ENCODE data around the gene SLC24A4. TPM values are rescaled to one million over a fixed set of nuclear protein-coding genes. Genes with fewer than 3 reads are reported as not detected.

SLC24A4 gene
- total and polyA plus RNA-seq, 2 of the 4 experiments (the other 2 are of a cell fraction): not detected

- no TSS peak for BruUV-seq (replicated peaks)
- Histone ChIP-seq H2BK15ac (ENCODE audit: low read depth, low read length) (no peak overlapping the region), H3K27me3 (ENCODE audit: control insufficient read depth, insufficient read depth, low read length) (peaks cover 33% of the 10 kb centered on the region), H3K4me3 (ENCODE audit: insufficient read depth, low read depth, low read length) (no peak overlapping the region), H2BK20ac (ENCODE audit: low read depth, low read length) (no peak overlapping the region), H3K9me1 (ENCODE audit: insufficient read depth, low read length) (no peaks in the 10 kb centered on the region), H4K91ac (ENCODE audit: insufficient read depth, low read depth, low read length) (no peak overlapping the region), H3K9me3 (ENCODE audit: control insufficient read depth, insufficient read depth, low read length) (no peaks in the 10 kb centered on the region), H4K20me1 (ENCODE audit: insufficient read depth, low read length) (no peaks in the 10 kb centered on the region), H3K56ac (ENCODE audit: extremely low read depth, insufficient read depth, low read length) (no peak overlapping the region), H3K18ac (ENCODE audit: low read depth, low read length) (no peak overlapping the region), H3K79me1 (ENCODE audit: low read depth in 1 of 2, low read length in 2 of 2) (no peaks in the 10 kb centered on the region), H2AK9ac (replicated peaks; ENCODE audit: low read depth, low read length, poor library complexity) (no peak overlapping the region), H2BK5ac (ENCODE audit: low read depth, low read length, poor library complexity, severe bottlenecking) (no peak overlapping the region), H3K4me1 (ENCODE audit: control insufficient read depth, insufficient read depth, low read length) (no peaks in the 10 kb centered on the region), H2AFZ (replicated peaks; ENCODE audit: low read length, poor library complexity) (no peak overlapping the region), H3K27ac (ENCODE audit: insufficient read depth, low read length) (no peak overlapping the region), H4K5ac (ENCODE audit: low read depth, low read length) (no peak overlapping the region), H3K9ac (ENCODE audit: low read depth, low read length) (no peak overlapping the region), H3K4ac (ENCODE audit: low read depth, low read length) (no peak overlapping the region), H2AK5ac (ENCODE audit: low read depth, low read length) (no peak overlapping the region), H4K8ac (ENCODE audit: low read depth in 2 of 2, low read length in 2 of 2) (no peak overlapping the region), H3K23ac (ENCODE audit: low read depth, low read length) (no peak overlapping the region), H2BK120ac (ENCODE audit: low read depth, low read length) (no peak overlapping the region), H3K36me3 (ENCODE audit: control insufficient read depth, insufficient read depth, low read length) (no peaks in the 10 kb centered on the region), H3K4me2 (ENCODE audit: low read depth, low read length) (no peak overlapping the region), H3K14ac (replicated peaks; ENCODE audit: low read depth, low read length) (no peak overlapping the region)
- ChIA-PET CTCF (interaction anchor here (1.6 kb wide), 1 partner anchor 12 kb away, joined by 4 read pairs; no protein-coding TSS in a partner anchor), POLR2A (ENCODE audit: unreplicated experiment) (no interaction called here)
- in situ Hi-C loops (cut with MboI; ENCODE audit: low sequenced_read_pairs): no loop called here
- dilution Hi-C loops (cut with HindIII; ENCODE audit: low sequenced_read_pairs, unreplicated experiment): no loop called here
- TF ChIP-seq SMC3 (IDR thresholded peaks at IDR 0.05; ENCODE audit: low read depth, low read length) (no peak), MAFK (IDR thresholded peaks at IDR 0.05; ENCODE audit: low read depth, low read length) (no peak), MXI1 (IDR thresholded peaks at IDR 0.05; ENCODE audit: borderline replicate concordance, low read depth, low read length) (no peak), FOS (IDR thresholded peaks at IDR 0.05; ENCODE audit: low read depth, low read length) (no peak), ELK1 (IDR thresholded peaks at IDR 0.05; ENCODE audit: borderline replicate concordance, low read depth, low read length) (no peak), RFX5 (IDR thresholded peaks at IDR 0.05; ENCODE audit: low read depth, low read length) (no peak), POLR2A (IDR thresholded peaks at IDR 0.05; ENCODE audit: low read depth, low read length) (no peak), MAZ (IDR thresholded peaks at IDR 0.05; ENCODE audit: borderline replicate concordance, low read depth, low read length) (no peak), NFE2L2 (IDR thresholded peaks at IDR 0.05; ENCODE audit: low read depth, low read length) (no peak), CEBPB (IDR thresholded peaks at IDR 0.05; ENCODE audit: low read depth, low read length) (no peak), BHLHE40 (IDR thresholded peaks at IDR 0.05; ENCODE audit: low read depth, low read length) (no peak), CTCF (conservative IDR thresholded peaks at IDR 0.05; ENCODE audit: low read depth, low read length) (no peak)
- TF ChIP-seq, protein P1, sequence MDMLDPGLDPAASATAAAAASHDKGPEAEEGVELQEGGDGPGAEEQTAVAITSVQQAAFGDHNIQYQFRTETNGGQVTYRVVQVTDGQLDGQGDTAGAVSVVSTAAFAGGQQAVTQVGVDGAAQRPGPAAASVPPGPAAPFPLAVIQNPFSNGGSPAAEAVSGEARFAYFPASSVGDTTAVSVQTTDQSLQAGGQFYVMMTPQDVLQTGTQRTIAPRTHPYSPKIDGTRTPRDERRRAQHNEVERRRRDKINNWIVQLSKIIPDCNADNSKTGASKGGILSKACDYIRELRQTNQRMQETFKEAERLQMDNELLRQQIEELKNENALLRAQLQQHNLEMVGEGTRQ (IDR thresholded peaks at IDR 0.05; ENCODE audit: low read depth, low read length): no peak
- intact Hi-C loops (cut with micrococcal nuclease): no loop called here
- DNase-seq (no peak), ATAC-seq (ENCODE audit: low read depth) (no peak)
- 29% methylated on average over 1 of the region's 7 CpGs; no CpG with 5 or more reads in 1 of the 2 experiments for WGBS, 2 experiments (ENCODE audit: extremely low coverage in 2 of 2, insufficient read length in 1 of 2)
Observed at GRCh38 chr14:92340931-92341330, 18.0 kb downstream of the SLC24A4 start.

Measured in IMR-90 (cell line).